ENCODE measurements around the gene ALPP. TPM values are rescaled to one million over a fixed set of nuclear protein-coding genes. Genes with fewer than 3 reads are reported as not detected.
"Not testable (repeated sequence)": the region's sequence is repeated elsewhere in the genome, so short reads cannot be mapped to it uniquely, and the experiment has no call there.

The ALPP gene
- total RNA-seq, 1 donor from 2014 or later: not detected

DNA sequence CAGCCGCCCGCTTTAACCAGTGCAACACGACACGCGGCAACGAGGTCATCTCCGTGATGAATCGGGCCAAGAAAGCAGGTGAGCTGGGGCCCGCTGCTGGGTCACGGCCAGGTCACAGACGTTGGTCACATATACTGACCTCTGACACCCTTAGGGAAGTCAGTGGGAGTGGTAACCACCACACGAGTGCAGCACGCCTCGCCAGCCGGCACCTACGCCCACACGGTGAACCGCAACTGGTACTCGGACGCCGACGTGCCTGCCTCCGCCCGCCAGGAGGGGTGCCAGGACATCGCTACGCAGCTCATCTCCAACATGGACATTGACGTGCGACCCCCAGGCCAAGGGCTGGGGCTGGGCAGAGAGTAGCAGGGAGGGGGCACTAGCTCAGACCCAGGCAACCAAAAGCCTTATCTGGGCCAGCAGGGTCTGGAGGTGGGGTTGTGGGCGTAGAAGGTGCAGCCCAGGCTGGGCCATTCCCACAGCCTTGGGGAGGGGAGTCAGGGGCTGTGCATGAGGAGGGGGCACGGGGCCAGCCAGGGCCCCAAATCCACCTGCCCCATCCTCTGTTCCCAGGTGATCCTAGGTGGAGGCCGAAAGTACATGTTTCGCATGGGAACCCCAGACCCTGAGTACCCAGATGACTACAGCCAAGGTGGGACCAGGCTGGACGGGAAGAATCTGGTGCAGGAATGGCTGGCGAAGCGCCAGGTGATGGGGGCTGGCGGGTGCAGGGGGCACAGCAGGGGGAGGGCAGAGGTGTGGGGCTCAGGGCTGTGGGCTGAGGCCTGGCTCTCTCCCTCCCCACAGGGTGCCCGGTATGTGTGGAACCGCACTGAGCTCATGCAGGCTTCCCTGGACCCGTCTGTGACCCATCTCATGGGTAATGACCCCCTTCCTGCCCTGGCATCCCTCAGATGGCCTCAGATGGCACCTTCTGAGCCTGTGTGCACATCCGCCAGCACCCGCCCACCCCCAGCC is 1.3 kb downstream of the ALPP start:
- DNase-seq (ENCODE audit: extremely low read depth, low read depth, low spot score): not testable (repeated sequence)

DNA sequence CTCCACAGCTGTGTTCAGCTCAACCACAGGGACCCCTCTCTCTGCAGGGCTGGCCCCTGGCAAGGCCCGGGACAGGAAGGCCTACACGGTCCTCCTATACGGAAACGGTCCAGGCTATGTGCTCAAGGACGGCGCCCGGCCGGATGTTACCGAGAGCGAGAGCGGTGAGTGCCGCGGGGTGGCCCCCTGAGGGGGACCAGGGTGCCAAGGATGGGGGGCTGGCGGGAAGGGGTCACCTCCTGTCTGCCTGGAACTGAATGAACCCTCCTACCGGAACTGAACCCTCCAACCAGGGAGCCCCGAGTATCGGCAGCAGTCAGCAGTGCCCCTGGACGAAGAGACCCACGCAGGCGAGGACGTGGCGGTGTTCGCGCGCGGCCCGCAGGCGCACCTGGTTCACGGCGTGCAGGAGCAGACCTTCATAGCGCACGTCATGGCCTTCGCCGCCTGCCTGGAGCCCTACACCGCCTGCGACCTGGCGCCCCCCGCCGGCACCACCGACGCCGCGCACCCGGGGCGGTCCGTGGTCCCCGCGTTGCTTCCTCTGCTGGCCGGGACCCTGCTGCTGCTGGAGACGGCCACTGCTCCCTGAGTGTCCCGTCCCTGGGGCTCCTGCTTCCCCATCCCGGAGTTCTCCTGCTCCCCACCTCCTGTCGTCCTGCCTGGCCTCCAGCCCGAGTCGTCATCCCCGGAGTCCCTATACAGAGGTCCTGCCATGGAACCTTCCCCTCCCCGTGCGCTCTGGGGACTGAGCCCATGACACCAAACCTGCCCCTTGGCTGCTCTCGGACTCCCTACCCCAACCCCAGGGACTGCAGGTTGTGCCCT is 2.9 kb downstream of the ALPP start:
- not testable (repeated sequence) for DNase-seq (ENCODE audit: extremely low read depth, low read depth, low spot score)

DNA sequence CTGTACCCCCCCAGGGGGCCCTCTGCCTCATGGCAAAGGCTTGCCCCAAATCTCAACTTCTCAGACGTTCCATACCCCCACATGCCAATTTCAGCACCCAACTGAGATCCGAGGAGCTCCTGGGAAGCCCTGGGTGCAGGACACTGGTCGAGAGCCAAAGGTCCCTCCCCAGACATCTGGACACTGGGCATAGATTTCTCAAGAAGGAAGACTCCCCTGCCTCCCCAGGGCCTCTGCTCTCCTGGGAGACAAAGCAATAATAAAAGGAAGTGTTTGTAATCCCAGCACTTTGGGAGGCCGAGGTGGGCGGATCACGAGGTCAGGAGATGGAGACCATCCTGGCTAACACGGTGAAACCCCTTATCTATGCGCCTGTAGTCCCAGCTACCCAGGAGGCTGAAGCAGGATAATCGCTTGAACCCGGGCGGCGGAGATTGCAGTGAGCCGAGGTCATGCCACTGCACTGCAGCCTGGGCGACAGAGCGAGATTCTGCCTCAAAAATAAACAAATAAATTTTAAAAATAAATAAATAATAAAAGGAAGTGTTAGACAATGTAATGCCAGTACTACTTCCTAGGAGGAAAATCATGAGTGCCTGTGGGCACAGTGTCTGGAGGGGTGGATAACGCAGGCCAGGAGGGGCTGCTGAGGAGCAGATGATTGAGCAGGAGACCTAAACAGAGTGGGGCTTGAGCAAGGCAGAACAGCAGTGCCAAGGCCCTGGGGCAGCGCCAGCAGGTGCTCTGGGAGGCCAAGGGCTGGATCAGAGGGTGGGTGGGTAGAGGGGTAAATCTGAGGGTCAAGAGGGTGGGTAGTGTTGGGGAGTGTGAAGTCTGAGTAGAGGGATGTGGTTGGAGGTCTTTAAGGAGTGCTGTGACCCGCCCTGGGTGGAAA is 4.0 kb downstream of the ALPP start:
- DNase-seq (ENCODE audit: extremely low read depth, low read depth, low spot score): no peak

DNA sequence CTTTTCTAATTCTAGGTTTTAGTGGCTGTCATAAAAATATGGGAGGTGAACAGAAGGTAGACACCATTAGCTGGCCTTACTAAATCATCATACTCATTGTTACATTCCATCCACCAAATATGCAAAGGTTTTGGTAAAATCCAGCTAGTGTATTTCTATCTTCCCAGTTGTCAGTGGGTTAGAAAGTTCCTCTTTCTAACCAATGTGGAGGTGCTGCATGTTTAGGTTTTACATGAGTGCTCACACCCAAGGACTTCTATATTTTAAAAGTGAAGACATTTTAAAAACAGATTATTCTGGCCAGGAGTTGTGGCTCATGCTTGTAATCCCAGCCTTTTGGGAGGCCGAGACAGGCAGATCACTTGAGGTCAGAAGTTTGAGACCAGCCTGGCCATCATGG is 5.9 kb downstream of the ALPP start:
- no peak for DNase-seq (ENCODE audit: extremely low read depth, low read depth, low spot score)

DNA sequence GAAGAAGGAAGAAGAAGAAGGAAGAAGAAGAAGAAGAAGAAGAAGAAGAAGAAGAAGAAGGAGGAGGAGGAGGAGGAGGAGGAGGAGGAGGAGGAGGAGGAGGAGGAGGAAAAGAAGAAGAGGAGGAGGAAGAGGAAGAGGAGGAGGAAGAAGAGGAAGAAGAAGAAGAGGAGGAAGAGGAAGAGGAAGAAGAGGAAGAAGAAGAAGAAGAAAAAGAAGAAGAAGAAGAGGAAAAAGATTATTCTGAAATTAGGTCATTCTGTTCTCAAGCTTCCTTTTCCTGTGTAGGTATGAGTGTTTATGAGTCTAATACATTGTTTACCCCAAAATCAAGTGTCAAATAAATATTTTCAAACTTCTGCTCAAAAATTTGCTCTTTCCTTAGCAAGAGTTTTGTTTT is 6.5 kb downstream of the ALPP start:
- DNase-seq (ENCODE audit: extremely low read depth, low read depth, low spot score): not testable (repeated sequence)

DNA sequence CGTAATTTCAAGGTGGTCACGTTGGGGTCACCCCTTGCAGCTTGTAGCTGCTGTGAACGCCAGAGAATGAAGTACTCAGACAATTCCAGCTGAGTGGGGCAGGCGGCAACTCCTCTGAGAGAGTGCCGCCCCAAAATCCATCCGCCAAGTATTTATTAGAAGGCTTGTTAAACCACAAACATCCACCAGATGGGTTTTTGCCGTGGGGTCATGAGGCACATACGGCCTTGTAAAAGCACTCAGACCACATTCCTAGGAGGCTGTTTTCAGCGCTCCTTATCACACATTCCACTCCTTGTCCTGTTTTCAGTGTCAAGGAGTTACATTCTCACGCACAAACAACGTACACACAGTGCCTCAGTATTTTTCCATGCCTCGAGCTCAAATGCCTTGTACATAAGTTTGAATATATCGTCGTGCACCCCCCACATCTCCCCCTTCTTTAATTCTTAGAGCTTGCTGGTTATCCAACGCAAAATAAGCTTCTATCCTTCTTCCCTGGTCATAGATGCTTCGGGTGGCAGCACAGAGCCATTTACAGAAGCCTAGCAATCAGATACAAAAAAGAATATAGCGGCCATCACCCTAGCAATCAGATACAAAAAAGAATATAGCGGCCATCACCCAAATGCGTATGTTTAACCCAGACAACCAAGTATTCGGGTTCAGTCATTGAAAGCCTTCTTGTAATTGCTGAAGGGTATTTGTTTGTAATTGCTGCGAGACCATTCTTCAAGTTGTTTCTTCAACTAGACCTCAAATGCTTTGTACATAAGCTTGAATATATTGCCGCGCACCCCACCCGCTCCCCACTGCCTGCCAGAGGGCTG is 7.3 kb downstream of the ALPP start:
- no peak for DNase-seq (ENCODE audit: extremely low read depth, low read depth, low spot score)

DNA sequence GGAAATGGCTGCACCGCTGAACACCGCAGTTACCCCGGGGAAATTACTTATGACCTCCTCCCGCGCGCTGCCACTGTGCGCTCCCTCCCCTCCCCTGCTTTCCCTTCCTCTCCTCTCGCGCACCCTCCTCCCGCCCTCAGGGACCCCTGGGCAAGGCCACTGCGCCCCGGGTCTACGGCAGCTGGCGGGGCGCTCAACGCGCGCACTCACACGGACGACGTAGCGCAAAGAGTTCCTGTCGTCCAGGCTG is 7.9 kb downstream of the ALPP start:
- no peak for DNase-seq (ENCODE audit: extremely low read depth, low read depth, low spot score)

DNA sequence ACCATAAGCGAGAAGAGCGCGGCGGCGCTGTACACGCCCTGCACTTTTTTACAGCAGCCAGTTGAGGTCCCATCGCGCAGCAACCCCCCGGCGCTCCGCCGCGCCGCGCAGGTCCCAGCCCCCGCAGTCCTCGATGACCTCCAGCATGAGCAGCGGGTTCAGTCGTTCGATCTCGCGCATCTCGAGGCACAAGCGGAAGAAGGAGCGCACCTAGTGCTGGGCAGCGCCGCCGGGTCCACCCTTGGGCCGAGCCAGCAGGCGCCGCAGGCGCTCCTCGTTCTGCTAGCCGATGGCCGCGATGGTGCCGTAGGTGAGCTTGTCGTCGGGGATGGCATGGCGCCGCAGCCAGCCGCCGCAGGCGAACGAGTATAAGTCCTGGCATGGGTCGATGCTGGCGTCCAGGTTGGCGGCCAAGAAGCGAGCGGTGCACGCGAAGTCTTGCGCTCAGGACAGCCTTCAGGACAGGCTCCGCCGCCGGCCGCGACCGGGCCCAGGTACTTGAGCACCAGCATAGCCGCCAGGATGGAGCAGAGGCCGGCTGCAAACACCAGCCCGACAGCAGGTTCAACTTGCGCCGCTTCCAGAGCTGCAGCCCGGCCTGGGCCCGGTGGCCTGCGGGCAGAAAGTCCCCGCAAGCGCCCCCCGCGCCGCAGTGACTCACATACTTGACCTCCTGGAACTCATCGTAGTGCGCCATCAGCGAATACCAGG is 8.3 kb downstream of the ALPP start:
- no peak for DNase-seq (ENCODE audit: extremely low read depth, low read depth, low spot score)

DNA sequence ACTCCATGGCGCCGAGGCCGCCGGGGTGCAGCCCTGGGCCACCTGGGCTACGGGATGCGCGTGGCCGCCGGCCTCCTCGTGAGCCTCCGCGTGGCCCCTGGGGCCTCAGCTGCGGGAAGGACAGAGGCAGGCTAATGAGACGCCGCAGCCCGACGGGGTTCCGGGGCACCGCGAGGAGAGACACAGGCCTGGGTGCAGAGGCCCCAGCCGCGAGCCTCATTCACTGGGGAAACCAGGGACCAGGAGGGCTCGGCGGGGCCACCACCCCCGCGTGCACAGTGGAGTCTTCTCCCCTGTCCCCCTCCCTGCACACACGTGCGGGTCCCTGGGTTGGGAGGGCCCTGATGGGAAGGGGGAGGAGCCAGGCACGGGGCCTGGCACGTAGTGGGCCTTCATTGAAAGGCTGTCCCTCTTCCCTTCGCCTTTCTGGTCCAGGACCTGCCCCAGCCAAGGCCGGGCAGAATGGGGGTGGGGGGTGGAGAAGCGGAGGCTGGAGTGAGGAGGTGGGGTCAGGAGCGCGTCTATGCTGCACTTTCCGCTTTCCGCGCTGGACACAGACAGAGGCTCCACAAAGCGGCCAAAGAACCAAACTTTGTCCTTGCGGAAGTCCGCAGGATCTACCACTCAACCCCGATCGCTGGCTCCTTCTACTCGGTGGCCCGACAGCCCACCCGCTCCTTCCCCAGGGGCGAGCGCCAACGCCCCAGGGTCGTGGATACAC is 9.1 kb downstream of the ALPP start:
- DNase-seq (ENCODE audit: extremely low read depth, low read depth, low spot score): no peak

DNA sequence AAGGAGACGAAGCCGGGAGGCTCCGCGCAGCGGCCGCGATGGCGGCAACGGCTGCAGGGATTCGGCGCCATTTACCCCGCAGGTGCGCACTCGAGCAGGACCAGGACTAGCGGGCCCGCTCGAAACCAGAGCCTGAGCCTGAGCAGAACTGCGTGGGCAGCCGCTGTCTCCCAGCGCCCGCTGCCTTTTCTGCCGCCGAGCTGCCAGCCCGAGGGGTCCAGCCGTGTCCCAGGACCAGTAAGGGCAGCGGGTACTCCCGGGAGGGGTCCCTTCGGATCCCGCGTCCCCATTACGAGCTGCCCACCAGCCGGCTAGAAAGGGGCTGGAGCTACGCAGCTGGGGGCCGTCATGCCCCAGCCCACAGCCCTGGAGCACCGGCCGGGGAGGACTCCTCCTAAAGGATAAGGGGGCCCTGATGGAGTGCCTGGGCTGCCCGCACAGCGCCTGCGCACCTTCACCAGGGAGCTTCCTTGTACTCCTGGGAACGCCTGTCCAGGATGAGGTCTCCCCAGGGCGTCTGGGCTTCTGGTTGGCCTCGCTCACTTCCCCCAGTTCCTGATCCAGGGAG is 9.9 kb downstream of the ALPP start:
- no peak for DNase-seq (ENCODE audit: extremely low read depth, low read depth, low spot score)

DNA sequence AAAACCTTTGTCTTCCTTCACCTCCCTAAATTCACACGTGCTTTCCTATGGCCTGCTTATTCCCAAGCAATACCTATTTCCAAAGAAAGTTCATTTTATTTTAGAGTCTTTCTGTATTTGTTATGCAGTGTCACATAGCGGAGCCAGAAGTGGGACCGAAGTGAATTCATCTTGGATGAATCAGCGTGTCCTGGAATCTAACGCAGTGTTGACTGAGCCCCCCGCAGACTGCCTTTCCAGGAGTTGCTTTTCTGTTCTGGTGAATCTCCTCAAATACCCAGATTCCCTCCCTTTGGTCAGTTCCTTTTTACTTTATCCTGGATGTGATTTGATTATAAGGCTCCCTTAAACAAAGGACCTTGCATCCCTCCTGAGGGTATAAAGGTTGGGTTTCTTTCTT is 10.8 kb downstream of the ALPP start:
- DNase-seq (ENCODE audit: extremely low read depth, low read depth, low spot score): no peak

DNA sequence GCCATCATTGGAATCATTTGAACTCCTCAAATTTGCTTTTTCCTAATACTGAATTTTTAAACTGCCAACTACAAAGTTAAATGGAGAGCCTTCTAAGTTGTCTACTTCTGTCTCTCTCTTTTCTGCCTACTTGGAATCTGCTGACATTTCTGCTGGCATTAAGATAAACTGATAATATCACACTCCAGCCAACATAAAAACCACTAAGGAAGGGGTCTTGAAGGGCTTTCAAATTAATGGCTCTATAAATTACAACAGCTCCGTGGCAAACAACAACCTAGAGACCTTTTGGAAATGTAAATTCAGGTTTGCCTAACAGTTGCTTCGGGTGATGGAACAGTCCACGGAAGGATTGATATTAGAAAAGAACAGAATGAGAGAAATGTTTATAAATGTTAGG is 12.1 kb downstream of the ALPP start:
- DNase-seq (ENCODE audit: extremely low read depth, low read depth, low spot score): no peak

DNA sequence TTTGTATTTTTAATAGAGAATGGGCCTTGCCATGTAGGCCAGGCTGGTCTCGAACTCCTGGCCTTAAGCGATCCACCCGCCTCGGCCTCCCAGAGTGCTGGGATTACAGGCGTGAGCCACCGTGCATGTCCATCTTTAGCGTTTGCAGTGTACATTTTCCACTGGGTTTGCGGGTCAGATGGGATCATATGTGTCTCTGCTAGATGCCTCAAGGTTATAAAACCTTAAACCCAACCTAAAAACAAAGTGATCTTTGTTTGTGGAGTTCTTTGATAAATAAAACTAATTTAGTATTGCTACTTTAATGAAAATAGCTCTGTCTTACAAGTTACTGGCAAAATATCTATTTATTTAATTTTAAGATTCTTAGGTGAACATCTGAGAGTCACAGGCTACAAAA is 15.0 kb downstream of the ALPP start:
- no peak for DNase-seq (ENCODE audit: extremely low read depth, low read depth, low spot score)

DNA sequence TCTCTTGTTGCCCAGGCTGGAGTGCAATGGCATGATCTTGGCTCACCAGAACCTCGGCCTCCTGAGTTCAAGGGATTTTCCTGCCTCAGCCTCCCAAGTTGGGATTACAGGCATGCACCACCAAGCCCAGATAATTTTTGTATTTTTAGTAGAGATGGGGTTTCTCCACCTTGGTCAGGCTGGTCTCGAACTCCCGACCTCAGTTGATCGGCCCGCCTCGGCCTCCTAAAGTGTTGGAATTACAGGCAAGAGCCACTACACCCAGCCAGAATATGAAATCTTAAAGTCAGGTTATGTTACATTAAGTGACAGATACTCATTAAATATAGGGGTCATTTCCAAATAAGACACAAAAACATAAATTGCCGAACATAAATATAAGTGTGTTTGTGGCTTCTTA is 15.9 kb downstream of the ALPP start:
- DNase-seq (ENCODE audit: extremely low read depth, low read depth, low spot score): not testable (repeated sequence)

DNA sequence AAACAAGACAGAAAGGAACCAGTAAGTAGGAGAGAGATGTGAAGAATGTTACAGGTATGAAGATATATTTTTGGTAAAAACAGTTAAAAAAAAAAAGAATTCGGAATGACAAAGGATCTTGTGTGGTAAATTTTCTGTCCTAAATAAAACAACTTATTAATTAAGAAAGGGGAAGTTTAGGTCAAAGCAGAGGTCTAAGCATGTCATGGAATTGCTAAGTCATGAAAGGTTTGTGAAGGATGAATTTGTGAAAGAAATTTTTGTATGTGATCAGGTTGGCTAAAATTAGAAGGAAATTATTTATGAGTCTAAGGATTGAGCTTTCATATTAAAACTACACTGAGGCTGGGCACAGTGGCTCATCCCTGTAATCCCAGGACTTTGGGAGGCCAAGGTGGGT is 17.0 kb downstream of the ALPP start:
- no peak for DNase-seq (ENCODE audit: extremely low read depth, low read depth, low spot score)

DNA sequence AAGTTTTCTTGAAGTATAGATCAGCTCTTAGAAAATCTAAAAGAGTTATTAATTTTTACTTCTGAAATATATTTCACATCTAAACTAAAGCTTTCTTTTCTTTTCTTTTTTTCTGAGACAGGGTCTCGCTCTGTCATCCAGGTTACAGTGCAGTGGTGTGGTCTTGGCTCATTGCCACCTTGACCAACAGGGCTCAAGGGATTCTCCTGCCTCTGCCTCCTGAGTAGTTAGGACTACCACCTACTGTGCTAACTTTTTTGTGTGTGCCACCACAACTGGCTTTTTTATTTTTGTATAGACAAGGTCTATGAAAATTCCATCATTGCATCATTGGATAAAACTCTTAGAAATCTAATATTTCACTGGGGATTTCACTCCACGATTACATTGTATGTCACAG is 18.1 kb downstream of the ALPP start:
- no peak for DNase-seq (ENCODE audit: extremely low read depth, low read depth, low spot score)

DNA sequence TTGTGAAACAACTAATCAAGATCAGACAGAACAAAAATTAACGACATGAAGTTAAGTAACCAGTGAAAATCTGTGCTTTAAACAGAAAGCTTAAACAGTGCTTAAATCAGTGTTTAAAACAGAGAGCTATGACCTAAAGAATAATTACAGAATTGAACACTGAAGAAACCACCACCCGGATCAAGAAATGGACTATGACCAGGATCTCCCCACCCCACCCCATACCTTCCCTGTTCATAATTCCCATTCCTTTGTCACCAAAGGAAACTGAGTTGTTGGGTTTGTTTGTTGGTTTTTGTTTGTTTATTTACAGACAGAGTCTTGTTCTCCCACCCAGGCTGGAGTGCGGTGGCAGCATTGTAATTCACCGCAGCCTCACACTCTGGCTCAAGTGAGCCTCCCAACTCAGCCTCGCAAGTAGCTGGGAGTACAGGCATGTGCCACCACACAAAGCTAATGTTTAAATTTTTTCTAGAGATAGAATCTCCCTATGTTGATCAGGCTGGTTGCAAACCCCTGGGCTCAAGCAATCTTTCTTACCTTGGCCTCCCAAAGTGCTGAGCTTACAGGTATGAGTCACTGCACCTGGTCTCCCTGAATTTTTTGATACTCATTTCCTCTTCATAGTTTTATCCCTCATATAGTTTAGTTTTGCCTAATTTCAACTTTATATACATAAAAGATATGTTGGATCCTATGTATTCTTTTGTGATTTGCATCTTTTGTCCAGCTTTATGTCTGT is 19.9 kb downstream of the ALPP start:
- DNase-seq (ENCODE audit: extremely low read depth, low read depth, low spot score): no peak
